Measurements from ENCODE around the gene ZNF410. TPM values are rescaled to one million over a fixed set of nuclear protein-coding genes. Genes with fewer than 3 reads are reported as not detected.

ZNF410 gene
- total and polyA plus RNA-seq, 2 of the 8 experiments (the other 6 are each of a cell fraction or from before 2014, with no cell fraction given): 11.2 to 18.9 TPM

- Histone ChIP-seq H2AFZ (ENCODE audit: low read length) (no peak overlapping the region), H3K36me3 (ENCODE audit: control insufficient read depth in 2 of 4, insufficient read depth in 4 of 4, low read length in 3 of 4) (peaks cover 2 to 10% (median 4%) of the 10 kb centered on the region in 4 experiments; a peak in 4 of 8 replicates), H3K4ac (replicated peaks; ENCODE audit: insufficient read length, low read depth, low read length) (no peak overlapping the region), H3K56ac (replicated peaks; ENCODE audit: insufficient read length, low read depth, low read length) (no peak overlapping the region), H4K8ac (ENCODE audit: extremely low read depth, insufficient read depth, low read length) (no peak overlapping the region), H3K79me2 (ENCODE audit: control insufficient read depth in 1 of 2, insufficient read depth in 2 of 2, low read length in 2 of 2) (no peaks in the 10 kb centered on the region), H2BK20ac (ENCODE audit: low read length) (no peak overlapping the region), H3K27ac (ENCODE audit: low read depth, low read length) (no peak overlapping the region), H3K4me3 (ENCODE audit: extremely low read depth in 1 of 4, insufficient read depth in 2 of 4, low read depth in 3 of 4, low read length in 4 of 4) (no peak overlapping the region), H3K9me3 (ENCODE audit: insufficient read depth in 2 of 2, low read depth in 1 of 2, low read length in 1 of 2) (no peaks in the 10 kb centered on the region), H2BK12ac (ENCODE audit: low read depth, low read length) (no peak overlapping the region), H3K23me2 (ENCODE audit: low read depth, low read length) (no peaks in the 10 kb centered on the region), H2BK5ac (ENCODE audit: low read depth, low read length) (no peak overlapping the region), H3K4me1 (replicated peaks in 1 of 4; ENCODE audit: control insufficient read depth in 3 of 4, insufficient read depth in 4 of 4, low read length in 3 of 4) (no peaks in the 10 kb centered on the region), H3K4me2 (ENCODE audit: insufficient read depth in 1 of 2, low read depth in 2 of 2, low read length in 2 of 2) (no peak overlapping the region), H4K5ac (ENCODE audit: insufficient read length, low read depth, low read length) (no peak overlapping the region), H4K20me1 (replicated peaks in 1 of 2; ENCODE audit: control insufficient read depth in 1 of 2, insufficient read depth in 2 of 2, low read length in 2 of 2) (no peaks in the 10 kb centered on the region), H2AK5ac (ENCODE audit: low read depth, low read length) (no peak overlapping the region), H2BK120ac (replicated peaks; ENCODE audit: low read depth, low read length) (no peak overlapping the region), H2BK15ac (ENCODE audit: low read length) (no peak overlapping the region), H3K23ac (ENCODE audit: insufficient read length) (no peak overlapping the region), H4K91ac (replicated peaks; ENCODE audit: insufficient read length, low read length) (no peak overlapping the region), H3K14ac (ENCODE audit: insufficient read length) (no peak overlapping the region), H3K18ac (ENCODE audit: extremely low read depth, low read length) (no peak overlapping the region), H3K27me3 (replicated peaks in 1 of 4; ENCODE audit: control insufficient read depth in 3 of 4, extremely low read depth in 1 of 4, insufficient read depth in 3 of 4, low read length in 3 of 4) (no peaks in the 10 kb centered on the region), H3K79me1 (ENCODE audit: low read depth, low read length) (no peaks in the 10 kb centered on the region), H3K9ac (replicated peaks in 1 of 4; ENCODE audit: extremely low read depth in 1 of 4, low read depth in 3 of 4, low read length in 3 of 4) (no peak overlapping the region)
- 87% methylated on average over 4 of the region's 4 CpGs; no CpG with 5 or more reads in 1 of the 2 experiments for WGBS, 2 experiments (ENCODE audit: extremely low coverage in 1 of 2, insufficient coverage in 1 of 2, insufficient read length in 1 of 2, insufficient replicate concordance in 2 of 2, low coverage in 1 of 2, low lambda C conversion rate in 2 of 2, missing lambda C conversion rate in 1 of 2)
- FAIRE-seq: no peak
- DNase-seq (ENCODE audit: low read depth in 1 of 2, low spot score in 2 of 2): no peak
- POLR2A ChIA-PET (ENCODE audit: partially characterized antibody): interaction anchor here (0.7 kb wide), 1 partner anchor 158 kb away, joined by 3 read pairs; no protein-coding TSS in a partner anchor
- CTCF ChIA-PET (ENCODE audit: partially characterized antibody): interaction anchor here (0.6 to 2.3 kb wide), 3 partner anchors 16 to 53 kb away, joined by 4 read pairs; no protein-coding TSS in a partner anchor
- TF ChIP-seq NRF1 (IDR thresholded peaks at IDR 0.05; ENCODE audit: low read depth, low read length) (no peak), POLR2AphosphoS5 (IDR thresholded peaks at IDR 0.05; ENCODE audit: low read depth, low read length) (no peak), TBP (IDR thresholded peaks at IDR 0.05; ENCODE audit: low read depth, low read length) (no peak), KDM1A (IDR thresholded peaks at IDR 0.05; ENCODE audit: borderline replicate concordance, low read length) (no peak), SRF (IDR thresholded peaks at IDR 0.05; ENCODE audit: low read depth, low read length) (no peak), TAF1 (IDR thresholded peaks at IDR 0.05; ENCODE audit: low read depth, low read length) (no peak), RNF2 (IDR thresholded peaks at IDR 0.05; ENCODE audit: borderline replicate concordance, low read depth, low read length, missing control alignments, poor library complexity, severe bottlenecking) (no peak), SIX5 (IDR thresholded peaks at IDR 0.05; ENCODE audit: low read depth, low read length) (no peak), BACH1 (IDR thresholded peaks at IDR 0.05; ENCODE audit: low read length) (no peak), PHF8 (conservative IDR thresholded peaks at IDR 0.05; ENCODE audit: low read depth, low read length) (no peak), RFX5 (IDR thresholded peaks at IDR 0.05; ENCODE audit: borderline replicate concordance, low read depth, low read length) (no peak), SP1 (IDR thresholded peaks at IDR 0.05; ENCODE audit: low read depth, low read length) (no peak)
Observed at GRCh38 chr14:73965216-73965615, 78.6 kb downstream of the ZNF410 start.

All from H1 (cell line).